HG03135 (cell line): ENCODE measurements around the gene TUBAL3.
"Not testable (repeated sequence)": the region's sequence is repeated elsewhere in the genome, so short reads cannot be mapped to it uniquely, and the experiment has no call there.

ENCODE experiments used
- ATAC-seq: cut with Tn5 transposase; IDR thresholded peaks from one replicate; pipeline ENCODE4 v1.9.1; 2021; ENCODE audit warnings: mild to moderate bottlenecking, moderate library complexity; ENCODE audit not compliant: unreplicated experiment

Gene TUBAL3

DNA sequence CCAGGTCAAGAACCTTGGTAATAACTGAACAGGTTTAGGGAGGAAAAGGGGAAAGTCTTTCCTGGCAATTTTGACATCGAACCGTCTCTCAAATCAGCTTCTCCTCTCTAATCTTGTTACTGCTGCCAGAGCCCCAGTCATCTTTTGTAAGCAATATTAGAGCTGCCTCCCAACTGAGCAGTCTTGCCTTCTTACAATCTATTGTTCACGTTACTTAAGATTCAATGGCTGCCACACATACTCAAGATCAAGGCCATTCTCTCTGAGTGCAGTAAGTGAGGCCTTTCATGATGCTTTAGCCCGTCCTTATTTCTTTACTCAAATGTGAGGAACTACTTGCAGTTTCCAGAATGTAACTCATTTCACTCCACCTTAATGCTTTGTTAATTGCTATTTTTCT is 20.1 kb upstream of the TUBAL3 start:
- ATAC-seq: no peak

DNA sequence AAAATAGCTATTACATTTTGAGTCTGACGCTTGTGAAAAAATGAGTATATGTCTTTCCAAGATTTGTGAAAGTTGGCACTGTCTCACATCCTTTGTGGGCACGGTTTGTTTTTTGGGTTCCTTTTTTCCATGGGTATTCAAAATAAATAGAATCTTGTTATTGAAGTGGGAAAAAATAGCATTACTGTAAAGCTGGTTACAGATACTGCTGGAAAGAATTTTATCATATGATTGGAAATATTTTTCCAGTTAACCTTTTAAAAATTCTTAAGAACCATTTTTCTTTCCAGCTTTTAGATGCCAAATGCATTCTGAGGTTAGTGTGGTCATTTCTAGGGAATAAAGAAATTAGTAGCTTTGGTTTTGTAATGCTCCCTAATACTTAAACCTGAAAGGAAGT is 19.1 kb upstream of the TUBAL3 start:
- no peak for ATAC-seq

DNA sequence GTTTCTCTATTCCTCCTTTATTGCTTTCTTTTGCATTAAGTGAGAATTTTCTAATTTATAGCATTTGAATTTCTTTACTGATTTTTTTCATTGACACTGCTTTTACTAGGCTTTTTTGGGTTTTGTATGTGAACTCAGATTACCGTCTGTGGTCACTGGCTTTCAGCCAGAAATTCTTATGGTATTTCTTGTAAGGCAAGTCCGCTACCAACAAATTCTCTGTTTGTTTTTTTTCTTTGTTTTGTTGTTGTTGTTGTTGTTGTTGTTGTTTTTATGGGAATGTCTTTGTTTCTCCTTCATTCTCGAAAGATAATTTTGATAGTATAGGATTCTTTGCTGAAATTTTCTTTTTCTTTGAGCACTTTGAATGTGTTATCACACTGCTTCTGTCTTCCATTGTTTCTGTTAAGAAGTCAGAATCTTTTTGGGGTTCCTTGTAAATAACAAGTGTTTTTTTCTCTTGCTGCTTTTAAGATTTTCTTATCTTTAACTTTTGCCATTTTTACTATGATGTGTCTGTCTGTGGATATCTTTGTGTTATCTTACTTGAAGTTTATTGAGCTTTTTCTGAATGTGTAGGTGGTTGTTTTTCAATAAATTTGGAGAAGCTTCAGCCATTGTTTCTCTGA is 15.0 kb upstream of the TUBAL3 start:
- ATAC-seq: no peak

DNA sequence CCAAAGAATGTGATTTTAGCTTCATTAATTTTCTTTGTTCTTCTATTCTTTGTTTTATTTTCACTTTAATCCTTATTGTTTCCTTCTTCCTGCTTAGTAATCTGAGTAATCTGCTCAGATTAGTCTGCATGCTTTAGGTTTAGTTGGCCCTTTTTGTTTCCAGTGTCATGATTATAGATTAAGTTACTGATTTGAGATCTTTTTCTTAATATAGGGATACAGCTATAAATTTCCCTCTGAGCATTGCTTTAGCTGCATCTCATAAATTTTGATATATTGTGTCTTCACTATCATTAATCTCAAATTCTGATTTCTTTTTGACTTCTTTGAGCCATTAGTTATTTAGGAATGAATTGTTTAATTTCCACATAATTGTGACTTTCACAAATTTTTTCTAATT is 14.0 kb upstream of the TUBAL3 start:
- ATAC-seq: no peak

DNA sequence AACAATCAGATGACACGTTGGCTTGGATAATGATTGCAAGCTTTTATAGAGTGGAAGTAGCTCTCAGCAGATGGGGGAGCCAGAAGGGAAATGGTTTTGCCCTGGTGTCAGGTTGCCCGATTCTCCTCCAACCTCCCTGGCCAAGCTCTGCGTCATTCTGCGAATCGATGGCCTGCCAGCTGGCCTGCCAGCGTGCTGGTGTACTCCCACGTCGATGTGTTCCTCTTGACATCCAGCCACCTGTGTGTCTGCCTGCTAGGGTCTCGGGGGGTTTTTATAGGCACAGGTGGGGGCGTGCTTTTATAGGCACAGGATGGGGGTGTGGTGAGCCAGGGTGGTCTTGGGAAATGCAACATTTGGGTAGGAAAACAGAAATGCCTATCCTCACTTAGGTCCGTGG is 12.4 kb upstream of the TUBAL3 start:
- ATAC-seq: no peak

DNA sequence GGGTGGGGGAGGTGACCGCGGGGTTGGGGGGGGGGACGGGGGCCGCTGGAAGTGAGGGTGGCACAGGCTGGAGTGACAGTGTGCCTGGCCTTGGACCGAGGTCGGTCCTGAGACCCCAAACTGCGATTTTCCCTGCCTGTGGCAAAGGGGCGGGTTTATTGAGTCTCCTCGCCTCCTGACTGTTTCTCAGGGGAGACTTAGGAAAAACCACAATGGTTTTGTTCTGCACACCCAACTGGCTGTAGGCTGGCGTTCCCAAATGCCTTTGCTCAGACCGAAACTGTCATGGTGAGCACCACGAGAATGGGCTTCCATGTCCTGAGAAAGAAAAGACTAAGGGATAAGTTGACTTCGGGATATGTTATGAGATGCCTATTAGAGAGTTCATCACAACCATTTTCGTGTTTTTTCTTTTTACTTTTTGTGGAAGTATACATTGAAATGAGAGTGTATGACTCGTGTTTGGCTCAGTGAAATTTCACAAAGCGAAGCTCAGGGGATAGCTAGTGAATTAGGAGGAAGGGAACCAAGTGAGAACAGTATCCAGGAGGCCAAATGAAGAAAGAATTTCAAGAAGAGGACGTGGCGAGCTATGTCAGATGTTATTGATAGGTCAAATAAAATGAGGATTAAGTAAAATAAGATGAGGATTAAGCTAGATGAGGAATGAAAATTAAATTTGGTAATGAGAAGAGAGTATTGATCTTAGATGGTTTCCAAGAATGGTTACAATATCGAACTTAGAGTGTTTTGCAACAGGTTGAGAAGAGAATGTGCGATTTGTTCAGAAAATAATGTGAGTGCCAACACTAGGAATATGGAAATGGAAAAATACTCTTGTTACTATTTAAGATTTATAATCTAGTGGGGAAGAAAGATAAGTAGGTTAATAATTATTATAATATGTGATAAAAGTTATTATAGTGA is 8.6 kb upstream of the TUBAL3 start:
- no peak for ATAC-seq

DNA sequence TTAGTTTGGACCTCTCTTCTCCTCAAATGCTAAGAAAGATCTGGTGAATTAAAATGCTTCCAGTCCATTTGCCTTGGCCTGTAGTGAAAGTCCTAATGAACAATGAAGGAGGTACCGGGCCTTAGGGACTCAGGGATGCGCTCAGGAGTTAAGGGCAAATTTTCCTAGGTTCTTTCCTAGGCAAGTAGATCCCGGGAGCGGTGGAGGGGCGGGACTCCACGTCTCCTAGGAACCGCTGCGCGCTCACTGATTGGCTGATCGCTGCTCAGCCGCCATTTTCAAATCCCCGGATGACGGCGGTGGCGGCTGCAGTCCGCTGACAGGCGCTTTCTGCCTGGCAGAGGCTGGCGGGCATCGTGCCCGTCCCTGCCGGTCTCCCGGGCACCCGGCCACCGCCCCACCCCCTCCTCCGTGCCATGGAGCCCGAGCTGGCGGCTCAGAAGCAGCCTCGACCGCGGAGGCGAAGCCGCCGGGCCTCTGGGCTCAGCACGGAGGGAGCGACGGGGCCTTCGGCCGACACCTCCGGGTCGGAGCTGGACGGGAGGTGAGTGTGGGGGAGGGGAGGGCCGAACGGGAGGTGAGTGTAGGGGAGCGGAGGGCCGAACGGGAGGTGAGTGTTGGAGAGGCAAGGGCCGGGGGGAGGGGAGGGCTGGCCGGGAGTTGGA is 7.8 kb upstream of the TUBAL3 start, which contains the start of gene NET1:
Gene NET1, plus strand, starts transcription at position 281 of the 665 bp plus-strand sequence. Its CDS starts 136 bp downstream, at position 417.
- peak; percentile 99 for ATAC-seq

DNA sequence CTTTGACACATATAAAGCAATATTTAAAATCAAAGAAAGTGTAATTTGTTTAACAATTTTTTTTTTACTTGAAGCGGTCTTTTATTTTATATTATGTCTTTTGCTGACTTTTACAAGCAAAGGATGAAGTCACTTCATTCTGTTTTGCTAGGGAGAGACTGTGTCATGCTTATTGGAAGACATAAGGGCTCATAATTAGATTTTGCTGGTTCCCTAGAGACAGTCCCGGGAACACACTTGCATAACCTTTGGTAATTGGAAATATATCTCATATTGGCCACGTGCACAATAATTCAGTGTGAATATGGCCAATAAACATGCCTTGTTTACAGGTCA is 7.3 kb upstream of the TUBAL3 start:
- ATAC-seq: peak; percentile 7

DNA sequence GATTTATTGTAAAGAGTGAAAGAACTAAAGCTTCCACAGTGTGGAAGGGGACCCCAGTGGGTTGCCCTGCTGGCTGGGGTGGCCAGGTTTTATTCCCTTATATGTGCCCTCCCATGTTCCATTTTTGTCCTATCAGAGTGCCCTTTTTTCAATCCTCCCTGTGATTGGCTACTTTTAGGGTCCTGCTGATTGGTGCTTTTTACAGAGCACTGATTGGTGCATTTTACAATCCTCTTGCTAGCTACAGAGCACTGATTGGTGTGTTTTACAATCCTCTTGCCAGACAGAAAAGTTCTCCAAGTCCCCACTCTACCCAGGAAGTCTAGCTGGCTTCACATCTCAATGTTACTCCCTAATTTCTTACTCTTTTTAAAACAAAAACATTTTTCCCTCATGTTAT is 6.2 kb upstream of the TUBAL3 start:
- ATAC-seq: not testable (repeated sequence)

DNA sequence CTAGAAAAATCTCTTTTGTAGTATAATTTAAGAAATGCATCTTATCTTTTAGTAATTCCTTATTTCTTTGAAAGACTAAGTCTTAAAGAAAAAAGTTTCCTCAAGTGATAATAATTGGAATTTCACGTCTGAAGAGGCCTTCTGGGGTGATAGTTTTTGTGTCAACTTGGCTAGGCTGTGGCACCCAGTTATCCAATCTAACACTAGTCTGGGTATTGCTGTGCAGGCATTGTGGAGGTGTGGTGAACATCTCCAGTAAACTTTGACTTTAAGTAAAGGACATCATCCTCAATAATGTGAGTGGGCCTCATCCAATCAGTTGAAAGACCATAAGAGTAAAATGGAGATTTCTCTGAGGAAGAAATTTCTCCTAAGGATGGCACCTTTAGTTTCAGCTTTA is 2.3 kb upstream of the TUBAL3 start:
- no peak for ATAC-seq

DNA sequence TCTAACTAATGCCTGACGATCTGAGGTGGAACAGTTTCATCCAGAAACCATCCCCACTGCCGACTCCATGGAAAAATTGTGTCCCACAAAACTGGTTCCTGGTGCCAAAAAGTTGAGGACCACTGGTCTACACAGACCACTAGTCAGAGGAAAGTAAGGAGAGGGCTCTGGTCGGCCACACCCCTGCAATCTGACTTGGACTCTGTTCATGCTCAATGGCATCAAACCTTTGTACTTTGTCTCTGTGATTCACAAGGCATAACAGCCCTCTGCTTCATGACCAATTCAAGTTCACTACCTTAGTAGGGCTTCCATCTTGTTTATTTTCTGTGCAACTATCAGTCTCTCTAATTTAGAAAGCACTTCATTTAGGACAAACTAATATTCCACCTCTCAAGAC is 1.8 kb downstream of the TUBAL3 start:
- no peak for ATAC-seq

DNA sequence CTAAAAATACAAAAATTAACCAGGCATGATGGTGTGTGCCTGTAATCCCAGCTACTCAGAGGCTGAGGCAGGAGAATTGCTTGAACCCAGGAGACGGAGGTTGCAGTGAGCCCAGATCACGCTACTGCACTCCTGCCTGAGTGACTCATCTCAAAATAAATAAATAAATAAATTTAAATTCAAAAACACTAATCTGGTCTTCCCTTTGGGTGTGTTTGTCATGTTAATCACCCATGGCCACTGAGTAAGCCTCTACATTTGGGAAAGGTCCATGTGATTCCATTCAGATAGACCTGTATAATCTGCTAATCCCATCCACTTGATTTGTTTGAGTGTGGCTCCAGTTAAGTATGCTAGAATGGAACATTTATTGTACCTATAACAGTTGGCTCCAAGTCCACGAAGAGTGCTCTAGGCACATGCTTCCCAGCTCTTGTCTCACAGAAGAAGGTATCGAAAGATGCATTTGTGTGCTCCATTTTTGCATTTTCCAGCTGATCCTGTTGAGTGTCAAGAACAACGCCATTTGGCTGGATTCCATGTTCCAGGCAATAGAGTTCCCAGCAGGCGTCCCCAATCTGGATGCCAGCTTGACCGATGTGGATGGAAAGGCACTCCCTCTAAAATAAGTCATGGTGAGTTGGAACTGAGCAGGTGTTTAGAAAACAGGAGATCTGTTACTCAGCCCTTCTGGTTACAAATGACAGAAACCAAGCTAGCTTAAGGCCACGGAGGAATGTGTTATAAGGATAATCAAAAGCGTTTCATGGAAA is 4.0 kb downstream of the TUBAL3 start:
- no peak for ATAC-seq

DNA sequence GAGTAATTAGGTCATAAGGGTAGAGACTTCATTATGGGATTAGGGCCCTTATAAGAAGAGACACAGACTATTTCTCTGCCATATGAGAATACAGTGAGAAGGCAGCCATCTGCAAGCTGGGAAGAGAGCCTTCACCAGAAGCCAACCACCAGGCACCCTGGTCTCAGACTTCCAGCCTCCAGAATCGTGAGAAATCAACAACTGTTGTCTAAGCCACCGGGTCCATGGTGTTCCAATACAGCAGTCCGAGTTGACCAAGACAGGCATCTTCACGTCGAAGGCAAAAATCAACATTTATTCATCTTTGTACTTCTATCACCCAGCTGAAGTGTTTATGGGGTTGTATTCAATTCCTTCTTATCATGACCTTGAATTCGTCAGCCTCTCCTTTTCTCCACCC is 5.3 kb downstream of the TUBAL3 start:
- ATAC-seq: no peak

DNA sequence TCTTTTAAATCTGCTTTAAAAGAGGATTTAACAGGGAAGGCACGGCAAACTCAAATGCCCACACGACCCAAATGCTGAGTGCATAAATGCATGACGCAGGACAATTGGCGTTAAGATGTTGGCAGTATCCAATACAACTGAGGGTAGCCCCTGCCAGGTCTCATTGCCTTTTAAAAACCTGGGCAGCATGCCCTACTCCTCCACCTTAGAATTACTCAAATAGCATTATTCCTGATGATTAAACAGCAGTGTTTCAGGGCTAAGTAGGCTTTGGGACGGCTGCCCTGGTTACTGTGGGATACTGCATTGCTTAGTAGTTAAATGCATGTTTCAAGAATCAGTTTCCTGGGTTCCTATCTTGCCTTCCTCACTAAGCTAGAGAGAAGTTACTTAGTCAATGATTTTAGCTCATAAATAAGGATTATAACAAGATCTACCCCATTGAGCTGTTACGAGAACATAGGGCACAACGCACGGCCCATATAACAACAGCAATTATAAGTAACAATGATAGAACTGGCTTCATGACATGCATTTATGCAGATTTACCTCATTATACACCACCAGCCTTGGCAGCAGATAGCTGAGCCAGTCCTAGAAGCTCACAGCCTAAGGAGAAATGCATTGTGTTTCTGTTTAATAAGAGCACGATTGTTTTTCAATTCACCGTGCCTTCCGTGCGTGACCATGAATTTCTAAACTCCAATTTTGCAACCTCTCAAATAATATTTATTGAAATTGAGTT is 7.9 kb downstream of the TUBAL3 start:
- ATAC-seq: no peak

DNA sequence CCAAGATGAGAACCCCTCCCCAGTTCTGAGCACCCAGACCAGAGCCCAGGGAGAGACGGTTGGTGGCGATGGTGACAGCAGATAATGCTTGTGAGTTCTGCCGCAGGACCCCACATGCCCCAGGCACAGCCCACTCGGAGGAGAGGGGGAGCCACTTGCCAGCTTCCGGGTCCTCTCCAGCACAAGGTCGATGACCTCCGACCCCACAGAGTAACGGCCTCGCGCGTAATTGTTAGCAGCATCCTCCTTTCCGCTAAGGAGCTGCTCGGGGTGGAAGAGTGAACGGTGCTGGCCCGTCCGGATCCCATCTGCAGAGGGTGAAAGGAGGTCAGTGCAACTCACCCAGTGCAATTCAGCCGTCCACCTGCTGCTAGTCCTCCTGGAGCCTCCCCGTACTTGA is 9.5 kb downstream of the TUBAL3 start:
- no peak for ATAC-seq

DNA sequence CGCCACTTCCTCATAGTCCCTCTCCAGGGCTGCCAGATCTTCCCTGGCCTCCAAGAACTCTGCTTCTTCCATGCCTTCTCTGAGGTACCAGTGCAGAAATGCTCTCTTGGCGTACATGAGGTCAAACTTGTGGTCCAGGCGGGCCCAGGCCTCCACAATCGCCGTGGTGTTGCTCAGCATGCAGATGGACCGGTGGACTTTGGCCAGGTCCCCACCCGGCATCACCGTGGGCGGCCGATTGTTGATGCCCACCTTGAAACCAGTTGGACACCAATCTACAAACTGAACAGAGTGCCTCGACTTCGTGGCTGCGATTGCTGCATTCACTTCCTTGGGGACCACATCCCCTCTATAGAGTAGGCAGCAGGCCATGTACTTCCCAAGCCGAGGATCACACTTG is 11.1 kb downstream of the TUBAL3 start:
- ATAC-seq: no peak

DNA sequence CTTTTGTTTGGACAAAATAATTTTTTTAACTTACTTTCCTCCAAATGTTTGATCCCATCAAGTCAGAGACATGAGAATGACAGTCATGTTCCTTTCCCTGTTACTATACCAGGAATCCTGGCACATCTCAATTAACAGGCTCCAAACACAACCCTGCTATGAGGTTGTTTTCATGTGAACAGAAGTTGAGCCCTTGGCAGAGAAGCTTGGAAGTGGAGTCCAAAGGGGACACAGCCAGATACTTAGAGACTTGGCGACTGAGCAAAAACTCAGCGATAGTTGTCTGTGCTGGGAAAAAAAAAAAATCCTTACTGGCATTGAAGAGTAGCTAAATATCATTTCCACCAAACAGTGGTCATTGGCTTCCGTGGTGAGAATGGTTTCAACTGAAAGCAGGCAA is 12.8 kb downstream of the TUBAL3 start:
- ATAC-seq: no peak

DNA sequence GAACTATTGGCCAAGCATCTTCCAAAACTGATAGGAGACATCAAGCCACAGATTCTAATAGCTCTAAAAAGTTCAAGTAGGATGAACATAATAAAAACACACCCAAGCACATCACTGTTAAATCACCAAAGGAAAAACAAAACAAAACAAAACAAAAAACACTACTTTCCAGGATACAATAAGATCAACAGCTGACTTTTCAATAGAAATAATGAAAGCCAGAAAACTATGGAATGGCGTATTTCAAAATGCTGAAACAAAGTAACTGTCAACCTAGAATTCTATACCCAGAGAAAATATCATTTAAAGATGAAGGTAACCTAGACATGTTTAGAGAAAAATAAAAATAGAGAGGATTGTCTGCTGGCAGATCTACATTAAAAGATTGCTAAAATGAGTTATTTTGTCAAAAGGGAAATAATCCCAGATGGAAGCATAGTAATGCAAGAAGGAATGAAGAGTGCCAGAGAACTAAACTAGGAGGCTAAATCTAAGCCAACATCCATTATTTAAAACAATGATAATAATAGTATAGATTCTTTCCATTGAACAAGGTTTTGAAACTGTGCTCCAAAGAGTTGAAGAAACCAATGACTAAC is 13.9 kb downstream of the TUBAL3 start:
- ATAC-seq: no peak

DNA sequence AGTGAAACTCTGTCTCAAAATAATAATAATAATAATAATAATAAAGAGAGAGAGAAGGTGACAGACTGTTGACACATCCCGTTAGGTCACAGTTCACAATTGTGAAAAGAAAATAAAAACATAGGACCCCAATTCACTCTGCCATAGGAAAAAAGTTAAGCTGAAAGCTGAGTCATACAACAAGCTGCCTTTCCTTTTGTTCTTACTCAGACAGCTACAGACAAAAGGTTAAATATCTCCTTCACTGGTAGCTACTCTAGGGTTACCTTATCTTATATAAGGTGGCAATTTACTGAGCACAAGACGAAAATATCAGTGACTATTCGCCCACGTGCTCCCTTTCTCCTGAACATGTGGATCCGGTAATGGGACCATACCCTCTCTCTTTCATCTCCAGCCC is 17.5 kb downstream of the TUBAL3 start:
- ATAC-seq: no peak

DNA sequence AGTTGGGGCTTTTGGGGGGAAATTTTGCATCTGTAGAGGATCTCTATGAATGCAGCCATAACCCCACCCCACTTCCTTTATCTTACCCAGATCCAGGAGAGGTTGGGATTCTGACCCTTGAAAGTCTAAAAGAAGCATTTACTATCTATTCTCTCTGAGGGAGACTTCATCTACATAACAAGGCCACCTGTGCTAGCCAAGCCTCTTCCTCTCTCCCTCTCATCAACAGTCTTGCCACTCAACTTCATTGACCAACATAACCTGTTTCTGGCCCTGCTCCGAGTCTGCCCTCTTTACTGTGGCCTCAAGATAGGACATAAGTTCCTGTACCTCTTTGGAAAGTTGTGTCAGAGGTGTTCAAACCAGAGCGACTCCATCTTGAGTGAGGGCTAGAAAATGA is 19.4 kb downstream of the TUBAL3 start:
- no peak for ATAC-seq
